Activated CD8-positive, alpha-beta T cell treated with anti-CD3 and anti-CD28 coated beads for 36 hours (primary cell): ENCODE results near the gene FAAH. TPM values are rescaled to one million over a fixed set of nuclear protein-coding genes. Genes with fewer than 3 reads are reported as not detected.

Experiments
- ATAC-seq: fragments of 200-7000 bp; cut with Tn5 transposase; one replicate; pipeline ENCODE4 v1.10.0; 2021; ENCODE audit warnings: mild to moderate bottlenecking, moderate library complexity
- CTCF ChIA-PET: fragments of 350-600 bp; sonication (Branson Sonifier 250); formaldehyde crosslinking; loops from one replicate; lab custom pipeline; 2021; ENCODE audit warnings: antibody characterized with exemption; lab: Charles Lee
- POLR2A ChIA-PET: fragments of 350-600 bp; sonication (Branson Sonifier 250); formaldehyde crosslinking; loops from one replicate; lab custom pipeline; 2021; ENCODE audit warnings: antibody characterized with exemption; lab: Charles Lee
- DNase-seq: peaks from one replicate; pipeline ENCODE4 v3.0.0-alpha.2; 2020
- H3K27ac Mint-ChIP-seq: one replicate; pipeline ENCODE4 v1.8.0; 2021; ENCODE audit warnings: mild to moderate bottlenecking, mixed read lengths
- H3K27me3 Mint-ChIP-seq: one replicate; pipeline ENCODE4 v1.8.0; 2021; ENCODE audit warnings: mixed read lengths
- H3K36me3 Mint-ChIP-seq: one replicate; pipeline ENCODE4 v1.8.0; 2021; ENCODE audit warnings: low read depth, mixed read lengths
- H3K4me1 Mint-ChIP-seq: one replicate; pipeline ENCODE4 v1.8.0; 2021; ENCODE audit warnings: low read depth, mixed read lengths
- H3K4me3 Mint-ChIP-seq: one replicate; pipeline ENCODE4 v1.8.0; 2021; ENCODE audit warnings: mild to moderate bottlenecking, moderate library complexity, mixed read lengths
- H3K9me3 Mint-ChIP-seq: one replicate; pipeline ENCODE4 v1.8.0; 2021; ENCODE audit warnings: mixed read lengths
- intact Hi-C: fragments of 100-400 bp; cut with micrococcal nuclease; formaldehyde crosslinking; loops from one replicate; pipeline ENCODE4 v1.10.0; 2022
- total RNA-seq, 2 experiments: library from RNA; stranded (reverse); gene quantifications; one replicate each; pipeline ENCODE4 v1.2.3, GENCODE V29; 2021
- TF ChIP-seq, protein P1 (sequence below): fragments of 200-600 bp; IDR thresholded peaks from one replicate; pipeline ENCODE4 v1.8.0; 2022; ENCODE audit warnings: antibody characterized with exemption, mild to moderate bottlenecking

Gene FAAH
- total RNA-seq, 2 experiments from 2014 or later = 3.0 to 4.7 TPM

DNA sequence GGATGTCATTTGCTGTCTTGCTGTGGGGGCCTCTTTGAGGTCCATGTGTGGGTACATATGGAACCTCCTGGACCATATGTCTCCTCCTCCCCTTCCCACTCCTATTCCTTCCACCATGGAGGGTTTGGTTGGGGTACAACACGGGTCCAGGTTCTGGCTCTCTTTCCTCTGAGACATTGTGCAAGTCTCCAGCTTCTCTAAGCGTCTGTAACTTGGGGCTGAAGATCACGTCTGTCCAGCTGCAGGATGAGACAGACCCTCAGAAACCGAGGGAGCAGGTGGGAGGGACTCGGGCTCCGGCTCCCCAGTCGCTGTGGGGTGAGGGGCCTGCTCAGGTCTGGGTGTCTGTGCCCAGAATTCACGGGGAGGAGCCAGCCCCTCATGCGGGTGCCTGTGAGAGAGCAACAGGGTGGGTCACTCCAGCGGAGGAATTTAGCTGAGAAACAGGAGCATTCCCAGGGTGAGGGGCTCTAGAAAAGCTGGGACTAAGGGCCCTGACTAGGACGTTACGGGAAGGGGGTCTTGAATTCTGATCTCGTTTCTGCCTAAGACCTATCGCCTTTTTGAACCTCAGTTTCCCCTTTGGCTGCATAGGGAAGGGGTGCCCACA lies 53.5 kb downstream of the FAAH start:
- no peaks in the 10 kb centered on the region for H3K36me3 Mint-ChIP-seq
- intact Hi-C loops = loop anchor here (2.0 kb wide), 1 partner anchor 81 kb away; no protein-coding TSS in a partner anchor
- CTCF ChIA-PET = interaction anchor here (0.6 to 5.3 kb wide), 43 partner anchors 8 to 727 kb away, joined by 3 to 128 read pairs (median 5); partner anchors contain the start of gene EFCAB14
- ATAC-seq (no peak), DNase-seq (no peak)
- peaks cover 40% of the 10 kb centered on the region for H3K27me3 Mint-ChIP-seq
- peaks cover 11% of the 10 kb centered on the region for H3K4me1 Mint-ChIP-seq
- POLR2A ChIA-PET = interaction anchor here (0.6 to 1.5 kb wide), 3 partner anchors 9 to 82 kb away, joined by 3 to 4 read pairs (median 3); no protein-coding TSS in a partner anchor
- H3K27ac Mint-ChIP-seq = no peak overlapping the region
- H3K4me3 Mint-ChIP-seq = no peak overlapping the region
- no peaks in the 10 kb centered on the region for H3K9me3 Mint-ChIP-seq
- TF ChIP-seq, protein P1, sequence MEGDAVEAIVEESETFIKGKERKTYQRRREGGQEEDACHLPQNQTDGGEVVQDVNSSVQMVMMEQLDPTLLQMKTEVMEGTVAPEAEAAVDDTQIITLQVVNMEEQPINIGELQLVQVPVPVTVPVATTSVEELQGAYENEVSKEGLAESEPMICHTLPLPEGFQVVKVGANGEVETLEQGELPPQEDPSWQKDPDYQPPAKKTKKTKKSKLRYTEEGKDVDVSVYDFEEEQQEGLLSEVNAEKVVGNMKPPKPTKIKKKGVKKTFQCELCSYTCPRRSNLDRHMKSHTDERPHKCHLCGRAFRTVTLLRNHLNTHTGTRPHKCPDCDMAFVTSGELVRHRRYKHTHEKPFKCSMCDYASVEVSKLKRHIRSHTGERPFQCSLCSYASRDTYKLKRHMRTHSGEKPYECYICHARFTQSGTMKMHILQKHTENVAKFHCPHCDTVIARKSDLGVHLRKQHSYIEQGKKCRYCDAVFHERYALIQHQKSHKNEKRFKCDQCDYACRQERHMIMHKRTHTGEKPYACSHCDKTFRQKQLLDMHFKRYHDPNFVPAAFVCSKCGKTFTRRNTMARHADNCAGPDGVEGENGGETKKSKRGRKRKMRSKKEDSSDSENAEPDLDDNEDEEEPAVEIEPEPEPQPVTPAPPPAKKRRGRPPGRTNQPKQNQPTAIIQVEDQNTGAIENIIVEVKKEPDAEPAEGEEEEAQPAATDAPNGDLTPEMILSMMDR = no peak

DNA sequence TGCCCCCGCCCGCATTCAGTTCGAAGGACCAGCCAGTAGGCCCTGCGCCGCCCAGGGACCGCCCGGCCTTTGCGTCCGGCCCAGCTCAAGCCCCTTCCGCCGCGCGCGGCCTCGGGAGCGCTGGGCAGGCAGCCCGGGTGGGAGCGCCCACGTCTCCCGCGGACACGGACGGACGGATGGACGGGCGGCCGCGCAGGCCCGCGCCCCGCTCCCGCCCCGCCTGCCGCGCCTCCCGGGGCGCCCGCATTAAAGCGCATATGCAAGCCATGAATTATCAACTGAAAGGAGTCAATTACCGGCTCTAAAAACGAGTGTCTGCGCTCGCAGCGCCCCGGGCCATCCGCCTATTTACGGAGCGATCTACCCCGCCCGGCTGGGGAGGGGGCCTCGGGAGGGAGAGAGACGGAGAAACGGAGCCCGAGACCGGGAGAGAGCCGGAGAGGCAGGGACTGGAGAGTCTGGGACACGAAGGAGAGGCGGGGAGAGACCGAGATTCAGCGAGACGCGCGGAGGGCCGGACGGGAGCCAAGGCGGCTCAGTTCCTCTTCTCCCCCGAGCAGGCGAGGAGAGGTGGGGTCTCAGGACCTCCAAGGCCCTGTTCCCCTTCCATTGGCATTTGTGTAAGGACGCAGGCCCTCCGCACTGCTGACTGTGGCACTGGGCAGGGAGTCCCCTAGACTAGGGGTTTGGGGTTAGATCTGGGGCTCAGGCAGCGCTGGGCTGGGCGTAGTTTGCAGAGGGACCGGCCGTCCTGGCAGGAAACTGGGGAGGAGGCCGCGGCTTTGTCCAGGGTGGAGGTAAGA lies 54.2 kb downstream of the FAAH start:
- no peaks in the 10 kb centered on the region for H3K36me3 Mint-ChIP-seq
- intact Hi-C loops = no loop called here
- DNase-seq = no peak
- H3K4me3 Mint-ChIP-seq = no peak overlapping the region
- ChIA-PET POLR2A (interaction anchor here (0.6 to 1.5 kb wide), 3 partner anchors 8 to 81 kb away, joined by 3 to 4 read pairs (median 3); no protein-coding TSS in a partner anchor), CTCF (interaction anchor here (1.2 to 5.3 kb wide), 9 partner anchors 13 to 277 kb away, joined by 3 to 128 read pairs (median 7); no protein-coding TSS in a partner anchor)
- no peak overlapping the region for H3K27ac Mint-ChIP-seq
- peaks cover 9% of the 10 kb centered on the region for H3K4me1 Mint-ChIP-seq
- H3K27me3 Mint-ChIP-seq = peaks cover 44% of the 10 kb centered on the region
- no peaks in the 10 kb centered on the region for H3K9me3 Mint-ChIP-seq
- ATAC-seq = no peak
- TF ChIP-seq, protein P1 = no peak

DNA sequence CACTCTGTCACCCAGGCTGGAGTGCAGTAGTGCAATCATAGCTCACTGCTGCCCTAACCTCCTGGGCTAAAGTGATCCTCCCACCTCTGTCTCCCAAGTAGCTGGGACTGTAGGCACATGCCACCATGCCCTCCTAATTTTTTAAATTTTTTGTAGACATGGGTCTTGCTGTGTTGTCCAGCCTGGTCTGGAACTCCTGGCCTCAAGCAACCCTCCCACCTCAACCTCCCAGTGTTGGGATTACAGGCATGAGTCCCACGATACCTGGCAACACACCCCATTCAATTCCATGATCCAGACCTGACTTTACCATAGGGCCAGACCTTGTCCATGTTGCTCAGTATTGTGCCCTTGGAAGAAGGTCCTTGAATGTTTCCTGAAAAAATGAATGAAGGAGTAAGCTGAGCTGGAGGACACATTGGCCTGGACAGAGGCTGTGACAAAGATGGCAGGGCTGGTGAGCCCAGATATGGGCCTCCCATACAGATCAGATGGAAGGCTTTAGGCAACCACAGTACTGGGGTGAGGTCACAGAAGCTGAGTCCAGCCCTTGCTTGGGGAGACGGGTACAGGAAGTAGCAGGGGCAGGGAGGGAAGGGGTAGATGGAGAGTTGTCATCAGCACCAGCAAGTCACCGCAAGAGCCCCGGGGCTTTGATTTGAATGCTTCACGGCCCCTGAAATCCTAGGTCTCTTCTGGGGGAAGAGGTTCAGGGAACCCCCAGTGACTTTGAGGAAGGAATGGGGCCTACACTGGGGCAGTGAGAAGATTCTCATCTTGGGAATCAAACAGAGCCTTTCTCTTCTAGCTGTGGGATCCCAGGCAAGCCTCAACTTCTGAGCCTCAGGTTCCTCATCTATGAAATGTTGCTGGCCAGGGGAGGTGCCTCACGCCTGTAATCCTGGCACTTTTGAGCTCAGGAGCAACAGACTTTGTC lies 55.4 kb downstream of the FAAH start:
- Mint-ChIP-seq H3K27ac (no peak overlapping the region), H3K27me3 (peaks cover 47% of the 10 kb centered on the region), H3K36me3 (no peaks in the 10 kb centered on the region), H3K4me1 (peaks cover 9% of the 10 kb centered on the region), H3K4me3 (no peak overlapping the region), H3K9me3 (no peaks in the 10 kb centered on the region)
- TF ChIP-seq, protein P1 = no peak
- POLR2A ChIA-PET = no interaction called here
- intact Hi-C loops = no loop called here
- DNase-seq (peak; percentile 11), ATAC-seq (no peak)
- CTCF ChIA-PET = interaction anchor here (1.1 to 4.7 kb wide), 4 partner anchors 9 to 275 kb away, joined by 3 to 27 read pairs (median 16); no protein-coding TSS in a partner anchor

DNA sequence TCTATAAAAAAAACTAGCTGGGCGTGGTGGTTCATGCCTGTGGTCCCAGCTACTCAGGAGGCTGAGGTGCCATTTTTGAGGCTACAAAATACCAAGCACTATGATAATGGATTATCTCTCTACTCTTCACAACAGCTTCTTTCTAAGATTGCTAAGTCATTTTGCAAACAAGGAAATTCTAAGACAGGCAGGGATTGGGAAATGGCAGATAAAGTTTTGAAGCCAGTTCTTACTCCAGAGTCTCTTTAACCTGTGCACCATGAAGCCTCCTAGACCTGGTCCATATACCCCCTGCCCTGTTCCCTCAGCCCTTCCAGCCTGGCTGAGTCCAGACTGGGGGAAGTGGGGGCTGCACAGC lies 56.0 kb downstream of the FAAH start:
- DNase-seq (no peak), ATAC-seq (no peak)
- TF ChIP-seq, protein P1 = no peak
- H3K36me3 Mint-ChIP-seq = no peaks in the 10 kb centered on the region
- ChIA-PET CTCF (interaction anchor here (1.1 to 4.7 kb wide), 4 partner anchors 10 to 275 kb away, joined by 3 to 27 read pairs (median 16); no protein-coding TSS in a partner anchor), POLR2A (no interaction called here)
- H3K27me3 Mint-ChIP-seq = peaks cover 50% of the 10 kb centered on the region
- intact Hi-C loops = no loop called here
- H3K27ac Mint-ChIP-seq = no peak overlapping the region
- no peak overlapping the region for H3K4me3 Mint-ChIP-seq
- H3K4me1 Mint-ChIP-seq = peaks cover 9% of the 10 kb centered on the region
- no peaks in the 10 kb centered on the region for H3K9me3 Mint-ChIP-seq
